ENCODE measurements around the gene SPDL1. TPM values are rescaled to one million over a fixed set of nuclear protein-coding genes. Genes with fewer than 3 reads are reported as not detected.

Gene SPDL1
- total RNA-seq, 2 donors from 2014 or later = 42.0 to 47.4 TPM

DNA sequence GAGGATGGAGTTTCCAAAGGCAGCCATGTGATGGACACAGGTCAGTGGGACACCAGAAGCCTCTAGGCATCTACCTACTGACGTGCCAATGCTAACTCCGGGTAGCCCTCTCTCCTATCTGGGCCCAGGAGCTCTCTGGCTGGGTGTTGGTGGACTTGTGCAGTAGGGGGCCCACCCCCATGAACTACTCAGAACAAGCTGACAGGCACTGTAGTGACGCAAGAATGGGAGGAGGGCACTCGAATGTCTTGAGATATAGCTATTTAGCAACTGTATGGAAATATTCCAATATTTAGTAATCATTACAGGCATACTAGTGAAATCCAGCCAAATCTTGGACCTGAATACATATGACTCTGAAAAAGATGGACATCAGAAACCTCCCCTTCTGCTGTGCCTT is 47.8 kb downstream of the SPDL1 start:
- WGBS, 2 experiments (ENCODE audit: insufficient coverage in 1 of 2, insufficient read length in 1 of 2) = 89% methylated on average over 4 of the region's 4 CpGs; no CpG with 5 or more reads in 1 of the 2 experiments
- Mint-ChIP-seq H3K27me3 (ENCODE audit: insufficient read depth) (peaks cover 8% of the 10 kb centered on the region), H3K9me3 (peaks cover 4% of the 10 kb centered on the region), H3K4me3 (no peak overlapping the region), H3K36me3 (ENCODE audit: low read depth) (no peaks in the 10 kb centered on the region), H3K27ac (no peak overlapping the region), H3K4me1 (no peaks in the 10 kb centered on the region)
- Histone ChIP-seq H3K36me3 (ENCODE audit: control insufficient read depth, insufficient read depth, low read length) (no peaks in the 10 kb centered on the region), H3K9ac (ENCODE audit: extremely low read depth, low read length, poor library complexity, severe bottlenecking) (no peak overlapping the region), H3K27ac (ENCODE audit: low read depth, low read length) (no peak overlapping the region), H3K4me1 (ENCODE audit: control insufficient read depth, insufficient read depth, low read length) (no peaks in the 10 kb centered on the region), H3K9me3 (ENCODE audit: control insufficient read depth, low read length) (peaks cover 11% of the 10 kb centered on the region), H3K27me3 (ENCODE audit: control insufficient read depth, insufficient read depth, low read length, poor library complexity, severe bottlenecking) (peaks cover under 1% of the 10 kb centered on the region), H3K4me3 (ENCODE audit: low read length) (no peak overlapping the region)
- DNase-seq = no peak
- TF ChIP-seq CTCF (conservative IDR thresholded peaks at IDR 0.05) = no peak

- Histone ChIP-seq H3K9me3 (ENCODE audit: control insufficient read depth, low read length) (peaks cover 12% of the 10 kb centered on the region), H3K4me1 (ENCODE audit: control insufficient read depth, insufficient read depth, low read length) (no peaks in the 10 kb centered on the region), H3K36me3 (ENCODE audit: control insufficient read depth, insufficient read depth, low read length) (no peaks in the 10 kb centered on the region), H3K27ac (ENCODE audit: low read depth, low read length) (no peak overlapping the region), H3K27me3 (ENCODE audit: control insufficient read depth, insufficient read depth, low read length, poor library complexity, severe bottlenecking) (peaks cover 13% of the 10 kb centered on the region), H3K4me3 (ENCODE audit: low read length) (no peak overlapping the region), H3K9ac (ENCODE audit: extremely low read depth, low read length, poor library complexity, severe bottlenecking) (no peak overlapping the region)
- Mint-ChIP-seq H3K27me3 (ENCODE audit: insufficient read depth) (peaks cover 24% of the 10 kb centered on the region), H3K4me1 (no peaks in the 10 kb centered on the region), H3K9me3 (peaks cover 4% of the 10 kb centered on the region), H3K27ac (no peak overlapping the region), H3K4me3 (no peak overlapping the region), H3K36me3 (ENCODE audit: low read depth) (no peaks in the 10 kb centered on the region)
- 86 to 90% methylated on average over 1 of the region's 1 CpG for WGBS, 2 experiments (ENCODE audit: insufficient coverage in 1 of 2, insufficient read length in 1 of 2)
- no peak for DNase-seq
- TF ChIP-seq CTCF (conservative IDR thresholded peaks at IDR 0.05) = no peak
These were observed 49.4 kb downstream of the SPDL1 start for GRCh38 chr5:169632946-169633345.

DNA sequence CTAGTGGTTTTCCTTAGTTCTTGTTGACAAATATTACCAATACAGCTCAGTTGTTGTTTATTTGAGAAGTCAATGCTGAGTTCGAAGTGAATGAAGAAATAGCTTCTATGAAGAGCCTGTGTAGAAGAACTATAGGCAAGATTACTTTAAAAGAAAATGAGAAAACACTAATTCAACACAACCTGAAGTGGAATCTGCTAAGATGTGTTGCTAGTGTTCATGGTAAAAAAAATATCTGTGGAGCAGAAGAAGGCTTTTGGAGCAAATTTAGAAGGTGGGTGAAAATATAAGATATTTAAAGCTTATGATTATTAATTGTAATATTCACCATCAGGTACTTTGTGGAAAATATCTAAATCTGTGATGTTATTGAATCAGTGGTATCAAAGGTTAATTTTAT is 51.0 kb downstream of the SPDL1 start:
- Histone ChIP-seq H3K36me3 (ENCODE audit: control insufficient read depth, insufficient read depth, low read length) (no peaks in the 10 kb centered on the region), H3K9ac (ENCODE audit: extremely low read depth, low read length, poor library complexity, severe bottlenecking) (no peak overlapping the region), H3K4me3 (ENCODE audit: low read length) (no peak overlapping the region), H3K4me1 (ENCODE audit: control insufficient read depth, insufficient read depth, low read length) (no peaks in the 10 kb centered on the region), H3K27me3 (ENCODE audit: control insufficient read depth, insufficient read depth, low read length, poor library complexity, severe bottlenecking) (peaks cover 14% of the 10 kb centered on the region), H3K9me3 (ENCODE audit: control insufficient read depth, low read length) (peaks cover 16% of the 10 kb centered on the region), H3K27ac (ENCODE audit: low read depth, low read length) (no peak overlapping the region)
- DNase-seq = no peak
- no peaks in the 10 kb centered on the region for H3K4me1 Mint-ChIP-seq
- H3K36me3 Mint-ChIP-seq (ENCODE audit: low read depth) = no peaks in the 10 kb centered on the region
- 100% methylated on average over 1 of the region's 1 CpG; no CpG with 5 or more reads in 1 of the 2 experiments for WGBS, 2 experiments (ENCODE audit: insufficient coverage in 1 of 2, insufficient read length in 1 of 2)
- H3K4me3 Mint-ChIP-seq = no peak overlapping the region
- no peak overlapping the region for H3K27ac Mint-ChIP-seq
- H3K27me3 Mint-ChIP-seq (ENCODE audit: insufficient read depth) = peaks cover 39% of the 10 kb centered on the region
- peaks cover 9% of the 10 kb centered on the region for H3K9me3 Mint-ChIP-seq
- no peak for TF ChIP-seq CTCF (conservative IDR thresholded peaks at IDR 0.05)

Measured in endodermal cell (in vitro differentiated cells).